D721Med (cell line): ENCODE results near the gene RASSF8.

Experiments
- DNase-seq: peaks from one replicate; pipeline ENCODE4 v3.0.0; 2011; ENCODE audit warnings: low spot score; ENCODE audit not compliant: insufficient read length
- FAIRE-seq: peaks from 2 replicates; lab custom pipeline; 2011; peaks lifted over from hg19 to GRCh38; lab: Jason Lieb, UNC
- TF ChIP-seq, protein P1 (sequence below): IDR thresholded peaks from 2 replicates; pipeline ENCODE4 v1.5.1; 2012; ENCODE audit warnings: mild to moderate bottlenecking, control low read depth; ENCODE audit not compliant: insufficient read depth; ENCODE audit errors: missing control alignments

The RASSF8 gene

DNA sequence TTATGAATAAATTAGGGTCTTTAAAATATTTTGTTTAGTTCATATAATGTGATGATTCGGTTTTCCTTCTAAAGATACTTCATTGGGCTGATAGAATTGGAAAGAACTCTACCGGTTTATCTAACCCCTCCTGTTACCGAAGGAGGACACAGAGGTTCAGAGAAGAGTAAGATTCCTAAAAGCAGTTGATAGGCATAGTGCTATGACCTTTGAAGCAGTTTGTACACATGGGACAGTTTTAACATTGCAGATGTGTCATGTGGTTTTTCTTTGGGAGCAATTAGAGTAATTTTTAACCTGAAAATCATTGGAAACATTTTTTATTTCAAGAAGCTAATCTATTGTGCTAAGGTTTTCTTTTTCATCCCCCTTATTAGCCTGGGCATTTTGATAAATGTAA, 103.5 kb downstream of the RASSF8 start:
- DNase-seq: no peak
- no peak for FAIRE-seq

DNA sequence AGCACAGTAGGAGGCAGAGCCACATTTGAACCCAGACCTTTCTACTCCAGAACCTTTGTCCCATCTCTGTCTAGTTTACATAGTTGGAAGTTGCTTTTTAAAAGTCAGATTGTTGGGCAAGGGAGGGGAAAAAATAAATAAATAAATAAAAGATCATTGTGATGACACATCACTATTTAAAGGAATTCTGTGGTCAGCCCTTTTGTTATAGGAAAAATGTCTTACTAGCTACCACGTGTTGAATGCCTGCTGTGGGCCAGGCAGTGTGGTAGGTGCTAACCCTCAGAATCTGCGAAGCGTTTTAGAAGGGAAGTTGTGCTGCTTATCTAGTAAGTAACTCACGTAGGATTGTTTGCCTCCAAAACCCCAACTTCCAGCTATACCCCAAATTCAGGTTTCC, 104.1 kb downstream of the RASSF8 start:
- no peak for DNase-seq
- TF ChIP-seq, protein P1, sequence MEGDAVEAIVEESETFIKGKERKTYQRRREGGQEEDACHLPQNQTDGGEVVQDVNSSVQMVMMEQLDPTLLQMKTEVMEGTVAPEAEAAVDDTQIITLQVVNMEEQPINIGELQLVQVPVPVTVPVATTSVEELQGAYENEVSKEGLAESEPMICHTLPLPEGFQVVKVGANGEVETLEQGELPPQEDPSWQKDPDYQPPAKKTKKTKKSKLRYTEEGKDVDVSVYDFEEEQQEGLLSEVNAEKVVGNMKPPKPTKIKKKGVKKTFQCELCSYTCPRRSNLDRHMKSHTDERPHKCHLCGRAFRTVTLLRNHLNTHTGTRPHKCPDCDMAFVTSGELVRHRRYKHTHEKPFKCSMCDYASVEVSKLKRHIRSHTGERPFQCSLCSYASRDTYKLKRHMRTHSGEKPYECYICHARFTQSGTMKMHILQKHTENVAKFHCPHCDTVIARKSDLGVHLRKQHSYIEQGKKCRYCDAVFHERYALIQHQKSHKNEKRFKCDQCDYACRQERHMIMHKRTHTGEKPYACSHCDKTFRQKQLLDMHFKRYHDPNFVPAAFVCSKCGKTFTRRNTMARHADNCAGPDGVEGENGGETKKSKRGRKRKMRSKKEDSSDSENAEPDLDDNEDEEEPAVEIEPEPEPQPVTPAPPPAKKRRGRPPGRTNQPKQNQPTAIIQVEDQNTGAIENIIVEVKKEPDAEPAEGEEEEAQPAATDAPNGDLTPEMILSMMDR: no peak
- FAIRE-seq: no peak

More for the DNA sequence above, 103.5 kb downstream of the RASSF8 start:
- TF ChIP-seq, protein P1: no peak

DNA sequence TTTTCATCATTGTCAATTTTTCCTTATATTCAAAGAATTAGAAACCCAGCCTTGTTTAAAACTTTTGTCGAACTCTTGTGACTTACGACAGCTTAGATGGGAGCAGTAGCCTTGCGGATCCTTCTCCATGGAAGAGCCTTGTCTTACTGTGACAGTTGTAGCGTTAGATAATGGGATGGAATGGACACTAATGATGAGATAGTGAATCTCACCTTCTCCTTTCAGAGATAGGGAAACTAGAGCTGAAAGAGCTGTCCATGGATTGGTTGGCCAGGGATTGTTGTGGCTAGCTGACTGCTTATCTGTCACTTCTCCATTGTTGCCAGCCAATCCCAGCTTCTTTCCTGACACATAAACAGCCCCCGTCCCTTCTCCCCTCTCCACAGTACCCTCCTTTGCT, 107.0 kb downstream of the RASSF8 start:
- TF ChIP-seq, protein P1: no peak
- FAIRE-seq: no peak
- no peak for DNase-seq

DNA sequence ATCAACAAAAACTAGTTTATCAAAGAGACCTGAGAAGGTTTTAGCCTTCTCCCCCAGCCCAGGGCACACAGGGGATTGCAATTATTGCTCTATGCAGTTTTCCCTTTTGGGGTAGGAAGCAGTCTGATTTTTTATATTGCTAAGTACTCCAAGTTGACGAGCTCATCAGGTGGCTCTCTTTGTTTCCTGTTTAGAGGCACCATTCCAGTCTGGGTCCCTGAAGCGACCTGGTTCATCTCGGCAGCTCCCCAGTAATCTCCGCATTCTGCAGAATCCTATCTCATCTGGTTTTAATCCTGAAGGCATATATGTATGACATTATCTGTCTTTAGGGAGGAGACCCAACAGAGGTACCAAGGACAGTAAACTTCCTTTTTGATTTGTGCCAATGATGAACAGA, 110.0 kb downstream of the RASSF8 start:
- DNase-seq (no peak), FAIRE-seq (no peak)
- TF ChIP-seq, protein P1: no peak

DNA sequence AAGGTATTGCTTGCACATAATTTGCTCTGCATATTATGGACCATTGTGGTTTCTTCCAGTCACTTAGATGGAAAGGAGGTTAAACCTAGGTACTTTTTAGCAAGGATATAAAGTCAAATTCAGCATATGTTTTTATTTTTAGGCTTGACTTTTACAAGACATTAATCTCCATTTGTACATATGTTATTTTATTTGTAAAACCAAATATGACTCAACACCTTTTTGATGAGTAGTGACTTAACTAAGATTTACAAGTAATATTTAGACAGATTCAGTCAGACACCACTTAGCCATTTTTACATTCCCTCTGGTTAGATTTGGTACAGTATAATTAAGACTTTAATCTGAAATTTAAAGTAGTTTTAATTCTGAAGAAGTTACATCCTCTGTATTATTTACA, 111.3 kb downstream of the RASSF8 start:
- DNase-seq (no peak), FAIRE-seq (no peak)
- TF ChIP-seq, protein P1: no peak

DNA sequence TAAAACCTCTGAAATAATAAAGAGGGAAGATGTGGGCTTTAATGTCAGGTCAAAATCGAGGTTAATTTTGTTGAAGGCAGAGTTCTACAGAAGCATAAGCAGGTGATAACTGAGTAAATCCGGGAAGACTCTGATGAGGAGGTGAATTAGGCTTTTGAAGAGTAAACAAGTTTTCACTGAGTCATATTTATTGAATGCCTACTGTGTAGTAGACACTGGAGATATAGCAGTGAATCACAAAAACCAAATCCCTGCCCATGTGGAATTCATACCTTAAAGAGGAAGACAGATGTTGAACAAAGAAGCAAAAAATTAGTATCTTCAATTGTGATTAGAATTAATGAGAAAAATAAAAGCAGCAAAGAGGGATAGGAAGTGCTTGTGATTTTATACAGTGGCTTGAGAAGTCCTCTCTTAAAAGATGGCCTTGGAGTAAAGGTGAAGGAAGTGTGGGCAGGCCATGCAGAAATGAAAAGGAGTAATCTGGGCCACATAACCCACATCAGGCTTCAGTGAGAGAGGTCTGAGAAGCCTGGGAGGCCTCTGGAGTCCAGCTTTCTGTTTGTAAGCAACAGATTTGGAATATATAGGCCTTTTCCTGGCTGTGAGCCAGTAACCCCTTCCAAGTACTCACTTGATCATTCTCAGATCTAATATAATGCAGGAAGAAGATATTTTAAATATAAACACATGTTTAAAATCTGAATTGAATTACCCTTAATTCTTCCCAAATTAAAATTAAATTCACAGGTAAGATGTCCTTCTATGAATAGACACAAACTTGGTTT, 119.6 kb downstream of the RASSF8 start:
- FAIRE-seq: no peak
- TF ChIP-seq, protein P1: no peak
- DNase-seq: no peak

DNA sequence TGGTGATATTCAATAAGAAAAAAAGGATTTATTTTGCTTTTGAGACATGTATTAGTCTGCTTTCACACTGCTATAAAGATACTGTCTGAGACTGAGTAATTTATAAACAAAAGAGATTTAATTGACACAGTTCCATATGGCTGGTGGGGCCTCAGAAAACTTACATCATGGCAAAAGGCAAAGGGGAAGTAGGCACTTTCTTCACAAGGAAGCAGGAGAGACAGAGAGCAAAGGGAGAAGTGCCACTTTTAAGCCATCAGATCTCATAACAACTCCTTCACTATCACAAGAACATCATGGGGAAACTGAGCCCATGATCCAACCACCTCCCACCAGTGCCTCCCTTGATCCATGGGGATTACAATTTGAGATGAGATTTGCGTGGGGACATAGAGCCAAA, 122.4 kb downstream of the RASSF8 start:
- no peak for DNase-seq
- TF ChIP-seq, protein P1: no peak
- no peak for FAIRE-seq
